Fibroblast of peridontal ligament (primary cell): ENCODE measurements around the gene SNX4.

Source experiments
- DNase-seq: peaks from one replicate; pipeline ENCODE4 v3.0.0-alpha.2; 2010; ENCODE audit errors: extremely low read depth

The SNX4 gene

DNA sequence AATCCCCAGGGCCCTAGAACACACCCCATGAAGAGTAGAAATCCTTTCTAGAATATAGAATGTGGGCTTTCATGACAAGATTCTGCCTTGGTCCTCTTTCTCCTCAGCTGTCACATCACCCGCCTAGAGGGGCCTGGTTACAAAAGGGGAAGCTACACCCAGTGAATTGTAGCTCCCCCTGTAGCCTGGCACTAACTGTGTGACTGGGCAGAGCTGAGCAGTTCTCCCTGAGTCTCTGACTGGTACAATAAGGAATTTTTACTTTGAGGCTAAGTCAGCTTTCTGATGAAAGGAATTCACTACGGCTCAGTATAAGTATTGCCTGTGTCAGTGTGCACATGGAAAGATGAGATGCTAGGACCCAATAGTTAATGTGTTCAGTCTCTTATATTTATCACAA is 116.2 kb downstream of the SNX4 start:
- peak; percentile 67 for DNase-seq

DNA sequence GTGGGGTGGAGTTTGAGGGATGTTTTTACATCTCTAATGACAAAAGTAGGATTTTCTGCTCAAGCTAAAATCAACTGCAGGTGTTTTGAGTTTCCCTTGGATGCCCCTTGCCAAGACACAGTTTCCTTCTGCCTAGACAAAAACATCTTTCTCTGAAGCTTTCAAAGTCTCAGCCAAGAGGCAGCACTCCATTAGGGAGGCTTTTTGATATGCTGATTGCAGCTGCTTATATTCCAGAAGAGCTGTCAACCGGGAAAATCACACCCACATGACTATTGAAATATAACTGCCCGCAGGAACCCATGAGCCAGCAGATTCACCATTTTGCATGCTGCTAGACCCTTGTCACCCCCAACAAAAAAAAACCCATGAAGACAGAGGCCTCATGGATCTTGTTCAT is 117.4 kb downstream of the SNX4 start:
- DNase-seq: no peak

DNA sequence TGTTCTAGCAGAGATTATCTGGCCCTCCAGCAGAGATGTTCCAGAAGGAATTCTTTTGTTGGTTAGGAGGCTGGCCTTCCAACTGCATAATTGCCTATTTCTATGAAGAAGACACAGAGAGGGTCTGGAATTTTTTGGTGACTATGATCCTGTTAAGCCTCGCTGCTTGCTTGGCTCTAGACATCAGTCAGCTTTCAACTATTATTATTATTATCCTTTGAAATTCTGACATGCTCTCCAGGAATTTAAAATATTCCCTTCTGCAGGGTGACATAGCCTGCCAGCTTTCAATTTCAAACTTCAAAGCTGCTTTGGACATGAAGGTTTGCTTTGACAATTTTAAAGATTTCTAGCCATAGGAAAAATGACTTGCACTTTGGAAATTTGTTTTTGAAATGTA is 118.6 kb downstream of the SNX4 start:
- peak; percentile 40 for DNase-seq

DNA sequence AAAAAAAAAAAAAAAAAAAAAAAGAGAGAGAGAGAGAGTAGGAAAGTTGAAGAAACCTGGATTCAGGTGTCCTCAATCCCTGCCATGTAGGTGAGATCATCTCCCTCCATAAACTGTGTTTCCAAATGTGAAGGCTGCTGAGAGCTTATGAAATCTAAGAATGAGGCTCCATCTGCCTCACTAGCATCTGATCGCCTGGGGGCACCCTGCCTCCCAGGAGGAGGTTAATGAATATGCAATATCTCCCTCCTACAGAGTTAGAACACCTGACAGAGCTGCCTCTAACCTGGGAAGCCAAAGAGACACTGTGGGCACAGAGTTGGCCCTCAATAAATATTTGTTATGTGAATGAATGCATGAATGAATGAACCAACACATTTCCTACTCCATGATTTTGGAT is 121.0 kb downstream of the SNX4 start:
- DNase-seq: no peak
